ENCODE measurements around the gene GMEB1.
A peak's percentile ranks its signal among the peaks of the same experiment; 100 is the strongest.
"Not testable (repeated sequence)": the region's sequence is repeated elsewhere in the genome, so short reads cannot be mapped to it uniquely, and the experiment has no call there.

The GMEB1 gene

GRCh38 chr1:28668191-28668955 is at the start of gene GMEB1:
Gene GMEB1 (plus strand): TSS chr1:28668784. CDS start chr1:28683613, 14,829 bp downstream.
- DNase-seq = peak; percentile 80

- no peak for DNase-seq
Observed at GRCh38 chr1:28631713-28632112, 36.9 kb upstream of the GMEB1 start.

GRCh38 chr1:28632560-28632959 is 36.0 kb upstream of the GMEB1 start:
- DNase-seq = no peak

- no peak for DNase-seq
Observed at GRCh38 chr1:28640766-28641165, 27.8 kb upstream of the GMEB1 start.

- no peak for DNase-seq
Observed at GRCh38 chr1:28642056-28642846, 26.3 kb upstream of the GMEB1 start.

GRCh38 chr1:28642847-28643635 is 25.5 kb upstream of the GMEB1 start, which contains the start of gene TAF12:
Gene TAF12 (minus strand): TSS chr1:28643067. CDS start chr1:28622081, 20,986 bp downstream.
- peak; percentile 95 for DNase-seq

- no peak for DNase-seq
Observed at GRCh38 chr1:28644494-28644893, 24.1 kb upstream of the GMEB1 start.

GRCh38 chr1:28645406-28645805 is 23.2 kb upstream of the GMEB1 start:
- DNase-seq = not testable (repeated sequence)

GRCh38 chr1:28646040-28646439 is 22.5 kb upstream of the GMEB1 start:
- no peak for DNase-seq

- DNase-seq = peak; percentile 94
Observed at GRCh38 chr1:28648008-28648473, 20.5 kb upstream of the GMEB1 start.

GRCh38 chr1:28648474-28649198 is 19.9 kb upstream of the GMEB1 start, which contains the start of gene RNU11:
Gene RNU11 (plus strand): TSS chr1:28648600.
- peak; percentile 99 for DNase-seq

- DNase-seq = not testable (repeated sequence)
Observed at GRCh38 chr1:28653063-28653462, 15.5 kb upstream of the GMEB1 start.

GRCh38 chr1:28653870-28654269 is 14.7 kb upstream of the GMEB1 start:
- DNase-seq = not testable (repeated sequence)

GRCh38 chr1:28655448-28656311 is 12.9 kb upstream of the GMEB1 start:
- DNase-seq = not testable (repeated sequence)

- no peak for DNase-seq
Observed at GRCh38 chr1:28656335-28656734, 12.2 kb upstream of the GMEB1 start.

GRCh38 chr1:28663871-28664470 is 4.6 kb upstream of the GMEB1 start:
- no peak for DNase-seq

GRCh38 chr1:28666806-28667205 is 1.8 kb upstream of the GMEB1 start:
- no peak for DNase-seq

- DNase-seq = peak; percentile 46
Observed at GRCh38 chr1:28668956-28669723, 556 bp downstream of the GMEB1 start.

- DNase-seq = no peak
Observed at GRCh38 chr1:28671254-28671780, 2.7 kb downstream of the GMEB1 start.

- not testable (repeated sequence) for DNase-seq
Observed at GRCh38 chr1:28672971-28673370, 4.4 kb downstream of the GMEB1 start.
